HCT116 (cell line): Measurements from ENCODE around the gene AGFG2. TPM values are rescaled to one million over a fixed set of nuclear protein-coding genes. Genes with fewer than 3 reads are reported as not detected.
"Not testable (repeated sequence)": the region's sequence is repeated elsewhere in the genome, so short reads cannot be mapped to it uniquely, and the experiment has no call there.

Source experiments
- ATAC-seq: fragments of 200-7000 bp; cut with Tn5 transposase; 2 replicates; pipeline ENCODE4 v1.9.1; 2020; ENCODE audit warnings: mild to moderate bottlenecking, moderate library complexity
- BruUV-seq: library from RNA; stranded (reverse); fragments of 400-500 nt; replicated peaks from 2 replicates; lab custom pipeline; 2021; lab: Mats Ljungman, UMichigan
- CTCF ChIA-PET: fragments of 300-600 bp; sonication (Branson Sonifier 250); formaldehyde crosslinking; loops from one replicate; lab custom pipeline; 2021; ENCODE audit warnings: antibody characterized with exemption; lab: Charles Lee
- POLR2A ChIA-PET: fragments of 300-600, 350-600 bp; sonication (Branson Sonifier 250); formaldehyde crosslinking; loops from one replicate; lab custom pipeline; 2021; ENCODE audit warnings: antibody characterized with exemption; lab: Charles Lee
- RAD21 ChIA-PET, 2 experiments: fragments of 300-600 bp; sonication (Branson Sonifier 250); formaldehyde crosslinking; loops; one replicate each; lab custom pipeline; 2023; ENCODE audit warnings: low total read pairs in 2 of 2; ENCODE audit not compliant: uncharacterized antibody in 2 of 2, unreplicated experiment in 2 of 2, low non-redundant PET in 1 of 2; lab: Charles Lee
- DNase-seq: peaks from one replicate; pipeline ENCODE4 v3.0.0-alpha.2; 2010; ENCODE audit warnings: low read depth, low spot score
- H2AFZ ChIP-seq: fragments of 200-600 bp; shearing (Covaris generic), sonication (generic); 2 replicates; pipeline ENCODE4 v1.6.1; 2017; ENCODE audit warnings: low read depth, mixed run types, mixed read lengths, antibody characterized with exemption, low read length; ENCODE audit not compliant: poor library complexity, severe bottlenecking
- H3K27ac ChIP-seq: 2 replicates; pipeline ENCODE4 v1.5.1; 2012; ENCODE audit warnings: low read depth, low read length
- H3K27me3 ChIP-seq: fragments of 200-600 bp; sonication (generic); 2 replicates; pipeline ENCODE4 v1.6.1; 2016; ENCODE audit warnings: mixed run types, low read length, mixed read lengths; ENCODE audit not compliant: insufficient read depth
- H3K36me3 ChIP-seq, 2 experiments: fragments of 200-500 bp in 1 of 2; fragments of 200-600 bp in 1 of 2; sonication (Bioruptor generic) in 1 of 2; sonication (generic) in 1 of 2; 2 replicates each; pipeline versions ENCODE4 v1.5.1 to v1.6.1; 2014 to 2016; ENCODE audit warnings: low read length in 2 of 2, inconsistent platforms in 1 of 2, mixed read lengths in 1 of 2, mixed run types in 1 of 2; ENCODE audit not compliant: insufficient read depth in 2 of 2, control insufficient read depth in 1 of 2
- H3K4me1 ChIP-seq, 2 experiments: fragments of 200-600 bp in 1 of 2; sonication (generic) in 1 of 2; 2 replicates each; pipeline versions ENCODE4 v1.5.1 to v1.6.1; 2012 to 2017; ENCODE audit warnings: low read length in 2 of 2, inconsistent platforms in 1 of 2, mild to moderate bottlenecking in 1 of 2, mixed read lengths in 1 of 2, mixed run types in 1 of 2, moderate library complexity in 1 of 2; ENCODE audit not compliant: insufficient read depth in 2 of 2, control insufficient read depth in 1 of 2
- H3K4me2 ChIP-seq: fragments of 200-600 bp; sonication (generic); 2 replicates; pipeline ENCODE4 v1.6.1; 2017; ENCODE audit warnings: mixed run types, low read length, mixed read lengths
- H3K4me3 ChIP-seq, 2 experiments: fragments of 200-600 bp in 1 of 2; sonication (generic) in 1 of 2; replicated peaks in 1 of 2; 2 replicates each; pipeline ENCODE4 v1.5.1; 2011 to 2016; ENCODE audit warnings: low read length in 2 of 2, control low read depth in 1 of 2, low read depth in 1 of 2, mild to moderate bottlenecking in 1 of 2, mixed read lengths in 1 of 2, mixed run types in 1 of 2
- H3K79me2 ChIP-seq: fragments of 200-600 bp; sonication (generic); 2 replicates; pipeline ENCODE4 v1.6.1; 2017; ENCODE audit warnings: mild to moderate bottlenecking, mixed run types, low read length, moderate library complexity, mixed read lengths; ENCODE audit not compliant: insufficient read depth
- H3K9ac ChIP-seq: fragments of 200-600 bp; sonication (generic); 2 replicates; pipeline ENCODE4 v1.6.1; 2016; ENCODE audit warnings: low read length, mixed read lengths
- H3K9me2 ChIP-seq: fragments of 200-600 bp; sonication (generic), shearing (Covaris generic); 2 replicates; pipeline ENCODE4 v1.6.1; 2017; ENCODE audit warnings: mixed run types, mild to moderate bottlenecking, moderate library complexity; ENCODE audit not compliant: insufficient read depth
- H3K9me3 ChIP-seq, 2 experiments: fragments of 200-500 bp in 1 of 2; fragments of 200-600 bp in 1 of 2; sonication (Bioruptor generic) in 1 of 2; sonication (generic) in 1 of 2; 2 replicates each; pipeline ENCODE4 v1.6.1; 2014 to 2017; ENCODE audit warnings: low read length in 2 of 2, mixed read lengths in 2 of 2, inconsistent platforms in 1 of 2, low read depth in 1 of 2, mild to moderate bottlenecking in 1 of 2, mixed run types in 1 of 2, moderate library complexity in 1 of 2; ENCODE audit not compliant: control insufficient read depth in 1 of 2, insufficient read depth in 1 of 2
- H4K20me1 ChIP-seq: fragments of 200-600 bp; sonication (generic), shearing (Covaris generic); 2 replicates; pipeline ENCODE4 v1.6.1; 2017; ENCODE audit warnings: mixed run types, mild to moderate bottlenecking, moderate library complexity; ENCODE audit not compliant: insufficient read depth
- CEBPB ChIP-seq: IDR thresholded peaks from 2 replicates; pipeline ENCODE4 v1.6.1; 2012; ENCODE audit warnings: low read depth
- ELF1 ChIP-seq: IDR thresholded peaks from 2 replicates; pipeline ENCODE4 v1.6.1; 2012; ENCODE audit warnings: low read depth, borderline replicate concordance
- EZH2 ChIP-seq: fragments of 200-600 bp; sonication (generic); IDR thresholded peaks from 2 replicates; pipeline ENCODE4 v1.6.1; 2017; ENCODE audit warnings: antibody characterized with exemption, mixed run types
- EZH2phosphoT487 ChIP-seq: fragments of 200-600 bp; IDR thresholded peaks from 2 replicates; pipeline ENCODE4 v1.6.1; 2018; ENCODE audit warnings: antibody characterized with exemption, borderline replicate concordance
- POLR2AphosphoS5 ChIP-seq: IDR thresholded peaks from 2 replicates; pipeline ENCODE4 v1.6.1; 2011; ENCODE audit warnings: mild to moderate bottlenecking, low read depth, low read length, moderate library complexity
- RAD21 ChIP-seq: IDR thresholded peaks from 2 replicates; pipeline ENCODE4 v1.6.1; 2012; ENCODE audit warnings: low read depth, mild to moderate bottlenecking
- SIN3A ChIP-seq: IDR thresholded peaks from 2 replicates; pipeline ENCODE4 v1.6.1; 2012; ENCODE audit warnings: low read depth
- SP1 ChIP-seq: IDR thresholded peaks from 2 replicates; pipeline ENCODE4 v1.6.1; 2012; ENCODE audit warnings: low read depth
- SRF ChIP-seq: IDR thresholded peaks from 2 replicates; pipeline ENCODE4 v1.6.1; 2012; ENCODE audit warnings: low read depth
- TCF7L2 ChIP-seq: IDR thresholded peaks from 2 replicates; pipeline ENCODE4 v1.7.0; 2011; ENCODE audit warnings: borderline replicate concordance, inconsistent platforms; ENCODE audit not compliant: insufficient read depth, insufficient read length; ENCODE audit errors: extremely low read depth
- ZNF274 ChIP-seq: fragments of 200-500 bp; sonication (Bioruptor generic); IDR thresholded peaks from 2 replicates; pipeline ENCODE4 v1.6.1; 2014; ENCODE audit warnings: mild to moderate bottlenecking, low read depth, low read length, inconsistent platforms
- intact Hi-C: fragments of 100-400 bp; cut with micrococcal nuclease; formaldehyde crosslinking; loops from 2 replicates; pipeline ENCODE4 v1.10.0; 2022
- total RNA-seq: library from RNA; stranded (reverse); gene quantifications from one replicate; pipeline ENCODE4 v1.2.1, GENCODE V29; 2021; ENCODE audit not compliant: unreplicated experiment
- TF ChIP-seq, protein P1 (sequence below): IDR thresholded peaks from 2 replicates; pipeline ENCODE4 v1.6.1; 2012; ENCODE audit warnings: low read depth
- TF ChIP-seq, protein P2 (sequence below): IDR thresholded peaks from 2 replicates; pipeline ENCODE4 v1.6.1; 2012

AGFG2 gene
- total RNA-seq, 1 experiment from 2014 or later: 14.0 TPM

DNA sequence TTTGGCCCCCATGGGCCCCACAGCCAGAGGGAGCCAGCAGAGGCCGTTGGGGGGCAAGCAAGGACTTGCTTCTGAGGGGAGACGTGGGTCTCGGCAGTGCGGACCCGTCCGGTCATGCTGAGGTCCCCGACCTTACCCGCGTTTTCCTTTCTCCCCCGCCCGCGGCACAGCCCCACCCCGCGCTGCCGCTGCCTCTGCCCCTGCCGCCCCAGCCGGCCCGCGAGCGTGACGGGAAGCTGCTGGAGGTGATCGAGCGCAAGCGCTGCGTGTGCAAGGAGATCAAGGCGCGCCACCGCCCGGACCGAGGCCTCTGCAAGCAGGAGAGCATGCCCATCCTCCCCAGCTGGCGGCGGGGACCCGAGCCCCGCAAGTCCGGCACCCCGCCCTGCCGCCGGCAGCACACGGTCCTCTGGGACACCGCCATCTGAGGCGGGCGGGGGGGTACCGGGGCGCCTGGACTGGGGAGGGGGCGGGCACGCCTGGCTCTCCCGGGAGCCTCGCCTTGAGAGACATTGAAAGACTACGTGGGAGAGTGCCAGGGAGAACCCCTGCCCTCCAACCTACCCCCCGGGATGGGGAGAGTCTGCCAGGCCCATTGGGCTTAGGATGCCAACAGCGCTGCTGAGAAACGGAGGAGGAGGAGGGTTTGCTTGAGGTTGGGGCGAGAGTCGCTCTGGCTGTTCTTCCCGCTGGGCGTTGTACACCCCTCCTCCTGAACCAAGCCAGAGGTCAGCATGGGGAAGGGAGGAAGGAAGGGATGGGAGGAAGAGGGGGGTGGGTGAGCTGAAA, 45.3 kb upstream of the AGFG2 start (continued):
- TF ChIP-seq TCF7L2 (no peak), ELF1 (no peak), SRF (no peak), ZNF274 (no peak), EZH2 (no peak), POLR2AphosphoS5 (no peak)
- TF ChIP-seq, protein P1, sequence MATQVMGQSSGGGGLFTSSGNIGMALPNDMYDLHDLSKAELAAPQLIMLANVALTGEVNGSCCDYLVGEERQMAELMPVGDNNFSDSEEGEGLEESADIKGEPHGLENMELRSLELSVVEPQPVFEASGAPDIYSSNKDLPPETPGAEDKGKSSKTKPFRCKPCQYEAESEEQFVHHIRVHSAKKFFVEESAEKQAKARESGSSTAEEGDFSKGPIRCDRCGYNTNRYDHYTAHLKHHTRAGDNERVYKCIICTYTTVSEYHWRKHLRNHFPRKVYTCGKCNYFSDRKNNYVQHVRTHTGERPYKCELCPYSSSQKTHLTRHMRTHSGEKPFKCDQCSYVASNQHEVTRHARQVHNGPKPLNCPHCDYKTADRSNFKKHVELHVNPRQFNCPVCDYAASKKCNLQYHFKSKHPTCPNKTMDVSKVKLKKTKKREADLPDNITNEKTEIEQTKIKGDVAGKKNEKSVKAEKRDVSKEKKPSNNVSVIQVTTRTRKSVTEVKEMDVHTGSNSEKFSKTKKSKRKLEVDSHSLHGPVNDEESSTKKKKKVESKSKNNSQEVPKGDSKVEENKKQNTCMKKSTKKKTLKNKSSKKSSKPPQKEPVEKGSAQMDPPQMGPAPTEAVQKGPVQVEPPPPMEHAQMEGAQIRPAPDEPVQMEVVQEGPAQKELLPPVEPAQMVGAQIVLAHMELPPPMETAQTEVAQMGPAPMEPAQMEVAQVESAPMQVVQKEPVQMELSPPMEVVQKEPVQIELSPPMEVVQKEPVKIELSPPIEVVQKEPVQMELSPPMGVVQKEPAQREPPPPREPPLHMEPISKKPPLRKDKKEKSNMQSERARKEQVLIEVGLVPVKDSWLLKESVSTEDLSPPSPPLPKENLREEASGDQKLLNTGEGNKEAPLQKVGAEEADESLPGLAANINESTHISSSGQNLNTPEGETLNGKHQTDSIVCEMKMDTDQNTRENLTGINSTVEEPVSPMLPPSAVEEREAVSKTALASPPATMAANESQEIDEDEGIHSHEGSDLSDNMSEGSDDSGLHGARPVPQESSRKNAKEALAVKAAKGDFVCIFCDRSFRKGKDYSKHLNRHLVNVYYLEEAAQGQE: no peak

DNA sequence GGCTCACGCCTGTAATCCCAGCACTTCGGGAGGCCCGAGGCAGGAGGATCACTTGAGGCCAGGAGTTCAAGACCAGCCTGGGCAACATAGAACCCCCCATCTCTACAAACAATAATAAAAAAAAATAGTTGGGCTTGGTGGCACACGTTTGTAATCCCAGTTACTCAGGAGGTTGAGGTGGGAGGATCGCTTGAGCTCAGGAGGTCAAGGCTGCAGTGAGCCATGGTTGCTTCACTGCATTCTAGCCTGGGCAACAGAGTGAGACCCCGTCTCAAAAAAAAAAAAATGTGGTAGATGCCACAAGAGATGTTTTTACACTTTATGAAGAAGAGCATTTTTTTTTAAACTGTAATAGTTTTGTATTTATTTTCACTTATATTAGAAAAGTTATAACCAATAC, 42.5 kb upstream of the AGFG2 start:
- TF ChIP-seq SIN3A: no peak
- no peak for TF ChIP-seq CEBPB
- TF ChIP-seq, protein P2, sequence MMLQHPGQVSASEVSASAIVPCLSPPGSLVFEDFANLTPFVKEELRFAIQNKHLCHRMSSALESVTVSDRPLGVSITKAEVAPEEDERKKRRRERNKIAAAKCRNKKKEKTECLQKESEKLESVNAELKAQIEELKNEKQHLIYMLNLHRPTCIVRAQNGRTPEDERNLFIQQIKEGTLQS: no peak
- no peak for TF ChIP-seq RAD21
- TF ChIP-seq POLR2AphosphoS5: no peak
- no peak for TF ChIP-seq TCF7L2
- no peak for TF ChIP-seq SP1
- no peak for TF ChIP-seq EZH2phosphoT487
- Histone ChIP-seq H3K4me3 (no peak overlapping the region), H3K9me3 (no peaks in the 10 kb centered on the region), H3K4me2 (no peak overlapping the region), H3K27me3 (no peaks in the 10 kb centered on the region), H3K27ac (no peak overlapping the region), H4K20me1 (no peaks in the 10 kb centered on the region), H3K9me2 (no peaks in the 10 kb centered on the region), H3K9ac (no peak overlapping the region), H2AFZ (no peak overlapping the region), H3K36me3 (no peaks in the 10 kb centered on the region), H3K79me2 (no peaks in the 10 kb centered on the region), H3K4me1 (peaks cover 0 to under 1% of the 10 kb centered on the region in 2 experiments; a peak in 1 of 4 replicates)
- no TSS peak for BruUV-seq
- ChIA-PET CTCF (interaction anchor here (1.0 kb wide), 1 partner anchor 14 kb away, joined by 5 read pairs; no protein-coding TSS in a partner anchor), POLR2A (interaction anchor here (0.8 kb wide), 1 partner anchor 9 kb away, joined by 3 read pairs; no protein-coding TSS in a partner anchor), RAD21 (interaction anchor here in 1 of 2 experiments (0.6 kb wide), 1 partner anchor 145 kb away, joined by 3 read pairs; no protein-coding TSS in a partner anchor)
- no peak for ATAC-seq
- intact Hi-C loops: no loop called here
- DNase-seq: no peak

DNA sequence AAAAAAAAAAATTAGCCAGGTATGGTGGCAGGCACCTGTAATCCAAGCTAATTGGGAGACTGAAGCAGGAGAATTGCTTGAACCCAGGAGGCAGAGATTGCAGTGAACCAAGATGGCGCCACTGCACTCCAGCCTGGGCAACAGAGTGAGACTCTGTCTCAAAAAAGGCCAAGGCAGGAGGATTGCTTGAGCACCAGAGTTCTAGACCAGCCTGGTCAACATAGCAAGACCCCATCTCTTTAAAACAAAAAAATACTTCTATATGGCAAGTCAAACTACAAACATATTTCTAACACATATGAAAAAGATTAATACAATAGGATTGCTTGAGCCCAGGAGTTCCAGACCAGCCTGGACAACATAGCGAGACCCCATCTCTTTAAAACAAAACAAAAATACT, 38.3 kb upstream of the AGFG2 start:
- H3K9ac ChIP-seq, ATAC-seq, intact Hi-C loops, H3K9me3 ChIP-seq, H3K27ac ChIP-seq, CTCF ChIA-PET, H3K36me3 ChIP-seq, H4K20me1 ChIP-seq, H3K4me2 ChIP-seq, RAD21 ChIA-PET, H2AFZ ChIP-seq, BruUV-seq, H3K79me2 ChIP-seq, H3K9me2 ChIP-seq, DNase-seq, POLR2A ChIA-PET, H3K27me3 ChIP-seq, H3K4me3 ChIP-seq: not testable (repeated sequence)
- H3K4me1 ChIP-seq: peaks cover 27 to 39% of the 10 kb centered on the region in 2 experiments
